CD4-positive, alpha-beta T cell treated with Interleukin-4 for 4 hours (primary cell): ENCODE results near the gene CDC42BPB.

Experiments used
- DNase-seq: peaks from one replicate; pipeline ENCODE4 v3.0.0-alpha.2; 2020

CDC42BPB gene

DNA sequence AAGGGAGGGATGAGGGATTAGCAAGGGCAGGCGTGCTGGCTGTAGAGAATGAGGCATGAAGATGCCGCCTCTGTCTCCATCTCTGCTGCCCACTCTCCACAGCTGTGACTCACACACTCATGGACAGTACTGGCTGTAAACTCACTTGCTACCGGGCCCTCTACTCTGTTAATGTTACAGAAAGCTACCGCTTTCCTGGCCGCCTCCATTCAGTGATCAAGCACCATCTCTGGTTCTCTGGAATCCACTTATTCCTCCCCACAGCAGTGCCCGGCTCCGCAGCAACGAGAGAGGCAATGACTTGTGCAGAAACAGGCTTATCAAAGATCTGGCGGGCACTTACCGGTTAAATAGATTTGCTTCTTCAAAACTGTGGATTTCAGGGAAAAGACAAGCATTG lies 100.1 kb downstream of the CDC42BPB start:
- no peak for DNase-seq

DNA sequence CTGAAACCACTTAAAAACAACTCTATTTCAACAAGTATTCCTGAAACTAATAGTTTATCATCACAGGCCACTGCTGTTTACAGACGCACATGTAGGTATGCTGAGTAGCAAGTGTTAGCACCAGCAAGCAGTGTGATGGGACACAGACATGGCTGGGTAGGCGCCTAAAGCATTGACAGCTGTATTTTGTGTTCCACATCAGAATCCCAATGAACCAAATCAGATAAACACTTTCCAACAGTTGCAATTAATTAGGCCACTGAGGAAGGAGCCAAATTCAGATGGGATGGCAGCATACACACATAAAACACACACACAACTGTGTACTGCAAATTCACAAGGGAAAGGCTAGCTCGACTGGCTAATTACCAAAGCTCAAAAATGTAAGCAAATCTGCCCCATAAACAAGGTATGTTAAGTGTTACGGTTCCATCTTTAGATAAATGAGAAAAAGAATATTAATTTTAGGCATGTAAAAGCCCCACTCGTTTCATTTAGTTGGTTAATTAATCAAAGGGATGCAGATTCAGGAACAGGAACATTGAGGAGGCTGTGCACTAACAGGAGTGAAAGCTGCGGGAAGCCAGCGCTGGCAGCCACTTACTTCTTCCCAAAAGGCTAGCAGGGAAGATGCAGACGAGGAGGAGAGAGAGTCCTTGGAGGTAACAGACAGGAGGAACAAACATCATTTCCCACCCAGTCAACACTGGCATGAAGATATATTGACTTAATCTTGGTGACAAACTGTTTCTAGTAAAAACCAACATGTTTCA lies 101.5 kb downstream of the CDC42BPB start:
- no peak for DNase-seq

DNA sequence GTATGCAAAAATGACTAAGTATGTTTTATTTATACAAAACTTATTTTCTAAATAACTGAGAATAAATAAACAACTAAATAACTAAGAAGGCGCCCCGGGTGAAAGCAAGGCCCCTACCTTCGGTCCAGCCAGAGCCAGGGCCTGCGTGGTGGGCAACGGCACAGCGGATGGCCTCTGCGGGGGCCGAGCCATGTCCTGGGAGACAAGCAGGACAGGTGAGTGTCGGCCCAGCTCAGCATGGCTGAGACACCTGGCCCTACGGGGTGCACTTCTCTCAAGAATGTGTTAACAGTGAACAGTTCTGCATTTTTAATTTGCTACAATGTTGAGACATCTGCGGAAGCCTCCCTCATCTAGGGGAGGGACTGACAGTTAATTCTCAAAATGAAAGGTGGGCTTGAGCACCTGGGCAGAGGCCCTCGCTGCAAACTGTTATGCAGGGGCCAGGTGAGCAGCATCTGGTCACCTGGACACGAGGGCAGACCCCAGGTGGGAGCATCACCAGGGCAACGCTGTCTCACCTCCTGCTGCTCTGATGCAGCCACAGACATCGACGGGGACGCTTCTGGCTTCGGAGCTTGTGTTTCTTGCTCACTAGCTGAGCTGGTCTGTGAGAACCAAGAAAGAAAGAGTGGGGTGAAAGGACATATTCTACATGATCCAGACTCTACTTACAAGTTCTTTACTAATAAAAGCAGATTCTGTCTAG lies 103.1 kb downstream of the CDC42BPB start:
- no peak for DNase-seq

DNA sequence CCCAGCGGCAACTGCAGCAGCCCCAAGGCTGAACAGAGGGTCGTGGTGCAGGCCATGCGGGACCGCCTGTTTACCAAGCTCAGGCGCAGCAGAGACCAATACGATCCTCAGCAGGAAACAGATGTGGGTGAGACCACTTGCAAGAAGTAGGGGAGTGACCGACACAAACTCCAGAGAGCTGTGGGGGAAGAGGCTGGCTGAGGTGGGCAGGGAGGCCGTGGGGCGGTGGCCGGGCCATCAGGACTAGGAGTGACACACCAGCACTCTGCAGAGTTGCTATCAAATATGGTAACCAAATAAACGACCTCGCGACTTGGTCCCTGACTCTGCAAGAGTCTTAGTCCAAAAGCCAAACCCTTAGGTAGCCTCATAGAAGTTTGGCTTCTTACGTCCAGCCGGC lies 104.2 kb downstream of the CDC42BPB start:
- no peak for DNase-seq

DNA sequence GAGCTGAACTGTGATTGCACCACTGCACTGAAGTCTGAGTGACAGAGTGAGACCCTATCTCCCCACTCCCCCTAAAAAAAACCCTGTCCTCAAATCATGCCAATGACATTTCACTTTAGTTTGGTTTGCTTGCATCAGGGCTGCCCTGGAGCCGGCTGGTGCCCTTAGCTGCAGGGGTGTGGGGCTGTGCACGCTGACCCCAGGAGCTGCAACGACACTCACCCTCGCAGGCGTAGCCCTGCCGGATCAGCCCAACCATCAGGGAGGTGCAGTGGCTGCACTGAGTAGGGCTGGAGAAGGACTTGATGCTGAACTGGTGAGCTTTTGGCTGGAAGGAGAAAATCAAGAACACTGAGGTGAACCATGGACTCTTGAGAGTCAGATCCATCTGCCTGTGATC lies 105.1 kb downstream of the CDC42BPB start:
- DNase-seq, result no peak

DNA sequence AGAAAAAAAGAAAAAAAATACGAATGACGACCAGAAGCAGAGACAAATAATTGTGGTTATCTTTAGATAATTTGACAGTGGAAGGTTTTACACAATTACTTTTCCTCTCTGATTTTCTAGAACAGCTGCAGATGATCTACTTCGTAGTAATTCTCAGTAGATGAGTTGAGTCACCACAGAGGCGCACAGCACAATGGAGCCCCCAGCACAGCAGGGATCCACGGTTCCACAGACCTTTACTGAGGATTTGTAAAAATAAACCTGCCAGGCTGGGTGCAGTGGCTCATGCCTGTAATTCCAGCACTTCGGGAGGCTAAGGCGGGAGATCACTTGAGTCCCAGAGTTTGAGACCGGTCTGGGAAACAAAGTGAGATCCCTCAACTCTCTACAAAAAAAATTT lies 105.5 kb downstream of the CDC42BPB start:
- DNase-seq, result no peak

DNA sequence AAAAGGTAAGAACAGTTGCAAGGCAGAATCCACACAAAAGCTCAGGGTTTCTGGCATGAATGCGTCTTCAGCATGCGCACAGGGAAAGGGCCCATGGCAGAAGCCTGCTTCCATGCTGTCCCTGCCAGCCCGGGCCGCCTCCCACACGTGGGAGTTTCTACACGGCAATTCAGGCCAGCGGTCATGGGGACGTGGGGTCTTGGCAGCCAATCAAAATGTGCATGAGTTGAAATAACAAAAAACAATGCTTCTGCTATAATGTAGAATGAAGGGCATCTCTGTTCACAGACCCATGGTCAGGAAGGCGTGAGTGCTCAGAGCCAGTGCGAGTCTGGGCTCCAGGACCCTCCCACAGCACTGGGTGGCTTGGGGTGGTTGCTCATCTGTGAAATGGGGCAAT lies 106.3 kb downstream of the CDC42BPB start:
- DNase-seq, result no peak

DNA sequence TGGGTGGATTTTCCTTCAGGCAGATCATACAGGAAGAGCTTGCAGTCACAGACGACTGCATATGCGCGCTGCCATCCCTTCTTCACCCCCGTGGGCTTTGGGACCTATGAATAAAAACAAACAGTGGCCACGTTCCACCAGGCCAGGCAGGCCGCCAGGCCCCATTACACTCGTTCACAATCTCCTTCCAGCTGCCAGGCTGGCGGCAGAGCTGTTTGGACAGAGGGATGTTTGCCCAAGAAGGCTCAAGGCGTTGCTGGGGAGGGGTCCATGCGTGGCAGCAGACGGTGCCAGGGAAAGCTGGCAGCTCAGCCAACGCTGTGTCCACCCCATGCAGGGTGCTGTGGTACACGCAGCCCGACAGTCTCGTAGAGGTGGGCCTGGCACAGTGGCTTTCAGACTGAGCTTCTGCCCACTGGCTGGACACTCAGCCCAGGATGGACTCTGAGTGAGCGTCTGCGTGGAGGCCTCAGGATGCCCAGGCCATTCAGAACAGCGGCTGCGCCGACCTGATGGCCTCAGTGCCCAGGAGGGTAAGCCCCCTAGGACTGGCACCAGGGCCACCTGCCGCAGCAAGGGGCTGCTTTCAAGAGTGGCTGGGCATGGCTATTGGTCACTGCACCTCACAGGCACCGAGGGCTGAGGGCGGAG lies 107.4 kb downstream of the CDC42BPB start:
- no peak for DNase-seq

DNA sequence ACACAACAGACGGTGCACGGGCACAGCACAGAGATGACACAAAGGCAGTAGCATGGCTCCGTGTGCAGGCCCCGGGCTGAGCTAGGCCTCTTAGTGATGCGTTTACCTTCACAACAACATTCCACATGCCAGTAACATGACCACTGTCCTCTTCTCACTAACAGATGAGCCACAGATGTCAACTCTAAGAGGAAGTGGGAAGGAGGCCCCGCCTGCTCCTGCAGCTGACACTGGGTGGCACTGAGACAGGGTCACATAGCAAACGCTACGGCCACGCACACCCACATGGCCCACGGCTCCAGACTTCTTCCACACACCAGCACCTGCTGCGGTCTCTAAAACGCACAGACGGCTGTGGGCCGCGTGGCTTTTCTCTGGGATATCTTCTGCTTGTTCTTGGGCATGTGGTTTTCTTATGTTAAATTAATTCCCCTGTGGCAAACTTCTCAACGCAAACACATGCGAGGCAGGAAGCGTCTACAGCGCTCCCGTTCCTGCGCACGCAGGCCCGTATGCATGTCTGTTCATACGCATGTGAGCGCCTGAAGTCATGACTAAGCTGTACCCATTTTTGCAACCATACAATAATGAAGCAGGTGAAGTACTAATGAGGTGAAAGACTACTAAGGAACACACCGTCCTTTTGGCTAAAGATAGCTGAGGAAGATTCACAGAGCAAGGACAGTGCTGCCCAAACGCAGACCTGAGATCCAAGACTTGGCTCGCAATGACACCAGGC lies 108.1 kb downstream of the CDC42BPB start:
- peak; percentile 22 for DNase-seq

DNA sequence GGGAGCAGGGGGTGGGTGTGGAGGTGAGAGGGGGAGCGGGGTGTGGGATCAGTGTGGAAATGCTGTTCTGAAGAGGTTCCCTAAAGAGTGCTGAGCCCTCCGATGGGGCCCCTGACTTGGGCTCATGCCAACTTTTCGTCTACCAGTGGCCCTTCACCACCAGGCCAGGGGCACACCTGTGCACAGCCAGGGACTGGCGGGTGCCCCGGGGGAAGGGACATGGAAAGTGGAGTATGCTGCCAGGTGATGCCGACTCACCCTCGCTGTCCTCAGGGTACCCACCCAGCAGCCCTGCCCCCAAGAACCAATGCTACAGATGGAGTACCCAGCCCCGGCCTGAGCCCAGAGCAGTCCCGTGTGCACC lies 108.7 kb downstream of the CDC42BPB start:
- DNase-seq, result no peak

DNA sequence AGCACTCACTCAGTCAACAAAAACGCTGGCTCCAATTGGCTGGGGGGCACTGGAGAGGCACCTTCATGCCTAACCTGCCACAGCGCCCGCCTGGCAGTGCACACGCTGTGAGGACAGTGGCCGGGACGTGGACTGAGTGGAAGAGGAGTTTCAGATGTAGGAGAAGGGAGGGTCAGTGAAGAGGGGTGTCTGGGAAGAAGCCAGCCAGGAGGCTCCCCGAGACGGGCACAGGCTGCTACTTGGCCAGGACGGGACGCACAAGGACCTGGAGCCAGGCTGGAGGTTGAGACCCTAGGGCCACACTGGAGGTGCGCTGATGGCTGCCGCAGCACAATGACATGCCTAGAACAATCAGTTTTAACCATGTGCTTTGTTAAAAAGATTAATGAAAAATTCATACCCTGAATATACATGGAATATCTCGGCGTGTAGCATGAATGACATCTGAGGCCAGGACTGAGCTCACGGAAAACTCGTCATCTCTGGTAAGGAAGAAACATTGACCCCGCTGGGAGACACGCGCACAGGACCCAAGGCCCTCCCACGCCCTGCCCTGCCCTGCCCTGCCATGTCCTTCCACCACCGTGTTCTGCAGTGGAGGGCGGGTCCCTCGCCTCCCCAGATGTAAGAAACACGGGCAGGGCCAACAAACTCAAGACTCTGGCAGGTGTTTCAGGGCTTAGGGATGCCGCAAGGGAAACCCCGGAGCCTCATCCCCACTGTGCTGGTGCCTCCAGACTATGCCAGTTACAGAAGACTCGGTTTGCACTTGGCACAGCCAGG lies 109.8 kb downstream of the CDC42BPB start:
- DNase-seq, result no peak

DNA sequence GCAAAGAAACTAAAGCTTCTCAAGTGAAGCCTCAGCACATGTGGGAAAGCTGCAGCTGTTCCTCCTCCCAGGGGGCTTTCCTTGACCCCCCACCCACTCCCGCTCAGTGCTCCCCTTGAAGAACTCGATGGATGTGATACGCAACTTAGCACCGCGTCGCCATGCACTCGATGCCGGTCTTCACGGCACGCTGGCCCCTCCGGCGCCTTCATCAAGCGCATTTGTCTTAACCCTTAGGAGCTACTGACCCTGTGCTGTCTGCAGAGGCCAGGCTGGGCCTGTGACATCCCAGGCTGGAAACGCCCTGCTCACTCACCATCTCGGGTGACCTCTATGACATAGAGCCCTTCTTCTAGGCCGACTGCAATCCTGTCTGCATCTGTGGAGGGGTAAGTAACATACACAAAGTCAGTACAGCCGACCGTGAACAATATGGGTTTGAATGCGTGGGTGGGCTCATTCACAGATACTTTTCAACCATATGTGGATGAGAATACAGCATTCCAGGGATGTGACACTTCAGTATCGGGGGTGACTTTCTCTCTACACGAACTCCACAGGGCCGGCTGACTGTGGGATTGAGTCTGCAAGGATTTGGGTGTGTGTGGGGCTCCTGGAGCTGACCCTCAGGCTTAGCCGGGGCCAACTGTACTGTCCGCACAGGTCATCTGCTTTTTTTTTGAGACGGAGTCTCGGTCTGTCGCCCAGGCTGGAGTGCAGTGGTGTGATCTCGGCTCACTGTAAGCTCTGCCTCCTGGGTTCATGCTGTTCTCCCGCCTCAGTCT lies 111.8 kb downstream of the CDC42BPB start:
- DNase-seq, result no peak

DNA sequence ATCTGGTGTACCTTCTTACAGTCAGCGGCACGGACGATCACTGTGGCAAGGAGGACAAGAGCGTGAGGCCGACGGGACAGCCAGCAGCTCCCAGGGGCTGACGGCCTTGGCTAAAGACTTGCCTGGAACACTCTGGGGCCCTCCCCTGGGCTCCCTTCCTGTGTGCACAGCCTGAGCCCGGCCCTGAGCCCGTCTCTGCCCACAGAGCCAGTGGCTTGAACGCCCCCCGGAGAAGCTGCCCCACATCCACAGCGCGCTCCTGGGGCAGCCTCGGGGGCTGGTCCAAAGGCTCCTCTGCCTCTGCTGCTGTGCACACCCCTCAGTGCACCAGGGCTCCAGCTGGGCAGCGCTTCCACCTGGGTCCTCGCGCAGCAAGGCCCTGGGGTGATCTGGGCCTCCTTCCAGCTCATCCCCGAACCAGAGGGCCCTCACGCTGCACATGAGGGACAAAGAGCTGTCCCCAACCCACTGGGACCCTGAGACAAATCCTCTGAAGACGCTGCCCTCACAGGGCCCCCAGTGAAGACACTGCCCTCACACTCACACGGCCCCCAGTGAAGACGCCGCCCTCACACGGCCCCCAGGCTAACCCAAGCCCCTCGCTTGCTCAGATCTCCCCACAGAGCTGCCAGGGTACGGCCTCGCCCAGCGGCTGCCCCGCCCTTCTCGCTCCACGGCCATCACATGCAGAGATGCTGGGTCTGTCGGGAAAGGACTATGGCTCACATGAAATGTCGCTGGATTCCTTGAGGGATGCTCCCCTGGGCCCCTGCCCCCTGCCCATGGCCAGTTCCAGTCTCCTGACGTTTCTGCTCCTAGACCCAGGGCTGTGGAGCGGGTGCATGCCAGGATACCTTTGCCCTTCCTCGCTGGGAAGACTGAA lies 112.7 kb downstream of the CDC42BPB start:
- no peak for DNase-seq

DNA sequence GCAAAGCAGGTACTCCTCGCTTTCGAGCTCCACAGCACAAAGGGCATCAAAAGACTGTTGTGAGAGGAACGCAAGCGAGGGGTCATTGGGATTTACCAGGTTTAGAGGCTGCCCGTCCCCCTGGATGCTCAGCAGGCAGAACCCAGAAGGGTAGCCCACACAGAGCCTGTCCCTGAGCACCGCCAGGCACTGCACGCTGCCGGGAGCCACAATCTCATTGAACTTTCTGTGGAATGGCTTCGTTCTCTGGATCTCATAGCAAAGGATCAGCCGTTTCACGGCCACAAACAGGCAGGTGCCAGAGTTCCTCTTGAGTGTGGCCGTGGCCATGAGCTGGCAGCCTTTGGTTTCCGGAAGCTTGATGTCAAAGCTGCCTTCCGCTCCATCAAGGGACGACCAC lies 113.4 kb downstream of the CDC42BPB start:
- no peak for DNase-seq

DNA sequence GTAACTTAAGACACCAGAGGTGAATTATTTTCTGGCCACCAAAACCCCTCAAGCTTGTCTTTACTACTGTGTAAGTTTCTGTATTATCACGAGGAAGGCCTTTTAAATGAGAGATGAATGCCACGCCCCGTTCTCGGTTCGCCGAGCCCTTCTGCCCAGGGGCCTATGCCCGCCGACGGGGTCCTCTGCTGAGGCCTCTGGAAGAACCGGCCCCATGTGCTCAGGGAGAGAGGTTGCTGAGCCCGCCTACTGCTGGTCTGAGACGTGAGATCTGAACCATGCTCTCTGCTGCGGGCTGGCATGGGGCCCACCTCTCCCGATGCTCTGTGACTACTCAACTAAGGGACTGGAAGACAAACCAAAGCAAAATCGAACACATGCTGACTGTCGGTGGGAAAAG lies 113.9 kb downstream of the CDC42BPB start:
- no peak for DNase-seq

DNA sequence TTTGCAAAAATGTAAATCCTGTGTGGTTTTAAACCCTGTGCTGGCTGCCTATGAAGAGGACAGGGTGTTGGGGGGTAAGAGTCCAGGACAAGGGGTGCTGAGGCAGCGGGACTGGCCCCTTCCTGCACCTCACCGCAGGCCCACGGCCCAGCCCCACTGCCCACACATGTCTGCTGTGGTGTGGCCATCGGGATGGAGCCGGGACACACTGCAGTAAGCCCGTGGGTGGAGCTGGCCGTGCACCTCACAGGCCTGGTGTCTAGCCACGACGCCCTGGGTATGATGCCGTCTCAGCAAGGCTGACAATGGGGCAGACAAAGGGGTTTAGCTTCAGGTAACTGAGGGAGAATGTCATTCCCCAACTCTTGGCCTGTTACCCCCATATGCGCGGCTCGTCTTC lies 115.3 kb downstream of the CDC42BPB start:
- DNase-seq, result no peak

DNA sequence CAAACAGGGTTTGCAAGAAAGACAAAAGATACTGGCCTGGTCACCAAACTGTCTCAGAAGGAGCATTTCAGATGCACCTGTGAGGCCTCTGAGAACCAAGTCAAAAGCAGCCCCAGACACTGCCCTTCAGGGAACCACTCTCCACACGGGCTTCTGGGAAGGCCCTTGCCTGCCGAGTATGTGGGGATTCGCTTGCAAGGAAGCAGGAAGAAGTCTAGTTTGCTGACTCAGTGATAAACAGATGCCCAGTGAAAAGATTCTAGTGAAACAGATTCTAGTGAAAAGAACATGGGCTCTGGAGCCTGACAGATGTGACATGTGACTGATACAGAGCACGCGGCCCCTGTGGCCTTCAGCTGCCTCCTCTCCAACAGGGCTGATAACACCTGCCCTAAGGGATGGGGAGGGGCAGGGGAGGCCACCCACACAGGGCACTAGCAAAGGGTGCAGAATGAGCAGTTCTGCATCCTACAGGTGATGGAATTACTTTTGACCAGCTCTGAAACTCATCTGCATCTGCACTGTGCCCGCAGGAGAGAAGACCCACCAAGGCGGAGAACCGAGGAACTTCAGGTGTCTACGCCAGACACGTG lies 115.8 kb downstream of the CDC42BPB start:
- DNase-seq, result no peak

DNA sequence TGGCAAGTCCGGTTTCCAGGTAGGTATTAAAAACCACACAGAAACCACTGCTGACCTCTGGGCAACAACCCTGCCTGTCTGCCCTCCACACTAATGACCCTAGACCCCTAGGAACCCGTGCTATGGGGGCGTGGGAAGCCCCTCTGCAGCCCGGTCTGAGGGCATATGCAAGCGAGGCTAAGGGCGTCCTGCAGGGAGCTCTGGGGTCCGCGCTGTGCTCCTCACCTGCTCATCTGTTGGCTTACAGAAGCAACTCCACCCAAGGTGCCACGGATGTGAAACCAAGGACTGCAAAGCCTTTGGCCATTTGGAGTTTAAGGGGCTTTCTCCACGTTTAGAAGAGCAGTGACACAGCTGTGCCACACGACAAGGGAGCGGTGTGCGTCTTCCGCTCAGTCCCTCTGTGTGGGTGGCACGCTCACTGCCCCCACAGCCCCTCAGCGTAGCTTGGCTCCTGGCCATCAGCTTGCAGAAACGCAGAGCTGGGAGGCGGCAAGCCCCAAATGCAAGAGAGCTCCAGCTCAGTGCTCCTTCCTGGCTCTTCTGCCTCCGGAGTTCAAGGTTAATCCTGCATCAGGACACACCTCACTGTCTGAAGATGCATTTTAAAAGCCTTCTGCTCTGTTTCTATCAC lies 116.5 kb downstream of the CDC42BPB start:
- DNase-seq, result no peak

DNA sequence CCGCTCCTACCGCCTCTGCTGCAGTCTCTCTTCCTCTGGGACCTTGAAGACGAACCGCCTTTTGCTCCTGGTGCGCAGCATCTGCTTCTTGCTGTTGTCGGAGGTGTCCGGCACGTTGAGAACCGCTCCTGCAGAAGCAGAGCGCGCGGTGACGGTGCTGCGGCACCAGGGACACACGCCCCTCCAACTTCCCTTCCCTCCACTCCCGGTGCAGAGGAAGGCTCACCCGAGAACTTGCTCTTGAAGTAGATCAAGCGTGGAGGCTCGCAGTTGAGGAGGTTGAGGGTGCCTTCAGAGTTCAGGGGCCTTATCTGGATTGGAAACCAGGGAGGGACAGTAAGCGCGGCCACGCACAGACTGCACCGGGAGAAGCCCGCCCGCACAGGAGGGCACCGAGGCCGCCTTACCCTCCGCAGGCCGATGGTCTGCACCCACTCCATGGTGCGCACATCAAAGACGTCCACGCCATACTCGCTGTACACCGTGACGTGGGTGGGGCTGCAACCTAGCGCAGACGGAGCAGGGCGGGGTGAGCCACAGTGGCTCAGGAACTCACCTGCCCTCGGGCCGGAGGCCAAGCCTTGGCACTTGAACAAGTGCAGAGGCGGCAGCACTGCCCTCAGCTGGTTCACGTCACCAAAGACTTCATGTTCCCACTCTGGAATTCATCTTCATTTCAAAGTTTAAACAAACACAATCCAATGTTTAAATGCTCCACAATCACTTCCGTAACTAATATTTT lies 117.4 kb downstream of the CDC42BPB start:
- DNase-seq, result no peak
